ACHN (cell line): Measurements from ENCODE around the gene KXD1.

Source experiments
- DNase-seq: peaks from one replicate; pipeline ENCODE4 v3.0.0-alpha.2; 2015
- in situ Hi-C: cut with HindIII; loops from 2 replicates; pipeline ENCODE4 v1.10.0; 2017; ENCODE audit warnings: low sequenced_read_pairs, low pct_ligation_motif_present, low pct_unique_long_range_greater_than_20kb

Gene KXD1

DNA sequence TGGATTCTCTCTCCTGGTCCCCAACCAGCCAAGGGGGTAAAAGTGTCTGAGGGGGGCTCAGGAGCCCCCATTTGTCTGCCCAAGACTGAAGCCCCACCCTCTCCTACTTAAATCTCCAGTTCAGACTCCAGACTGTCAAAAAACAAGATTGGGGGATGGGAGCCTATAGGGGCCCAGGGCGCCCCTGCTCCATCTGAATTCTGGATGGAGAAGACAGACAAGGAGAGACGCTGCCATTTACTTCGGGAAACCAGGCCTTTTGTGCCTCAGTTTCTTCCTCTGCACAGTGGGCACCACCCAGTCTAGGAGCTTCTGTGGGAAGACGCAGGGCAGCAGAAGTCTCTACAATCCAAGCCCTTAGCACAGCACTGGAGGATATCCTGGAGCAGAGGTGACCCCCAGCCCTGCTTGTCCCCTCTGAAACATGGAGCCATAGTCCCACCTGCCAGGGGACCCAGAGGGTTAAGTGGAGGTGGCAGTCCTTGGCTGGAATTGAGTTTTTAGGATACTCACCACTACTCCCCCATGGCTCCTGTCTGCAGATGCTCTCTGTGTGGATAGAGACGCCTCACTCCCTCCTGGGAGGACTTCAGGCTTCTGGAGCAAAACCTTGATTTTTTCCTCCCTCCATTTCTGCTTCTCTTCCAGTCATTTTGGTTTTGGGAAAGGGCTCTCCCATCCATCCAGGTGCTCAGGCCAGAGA is 50.6 kb downstream of the KXD1 start:
- DNase-seq = no peak
- in situ Hi-C loops = no loop called here

DNA sequence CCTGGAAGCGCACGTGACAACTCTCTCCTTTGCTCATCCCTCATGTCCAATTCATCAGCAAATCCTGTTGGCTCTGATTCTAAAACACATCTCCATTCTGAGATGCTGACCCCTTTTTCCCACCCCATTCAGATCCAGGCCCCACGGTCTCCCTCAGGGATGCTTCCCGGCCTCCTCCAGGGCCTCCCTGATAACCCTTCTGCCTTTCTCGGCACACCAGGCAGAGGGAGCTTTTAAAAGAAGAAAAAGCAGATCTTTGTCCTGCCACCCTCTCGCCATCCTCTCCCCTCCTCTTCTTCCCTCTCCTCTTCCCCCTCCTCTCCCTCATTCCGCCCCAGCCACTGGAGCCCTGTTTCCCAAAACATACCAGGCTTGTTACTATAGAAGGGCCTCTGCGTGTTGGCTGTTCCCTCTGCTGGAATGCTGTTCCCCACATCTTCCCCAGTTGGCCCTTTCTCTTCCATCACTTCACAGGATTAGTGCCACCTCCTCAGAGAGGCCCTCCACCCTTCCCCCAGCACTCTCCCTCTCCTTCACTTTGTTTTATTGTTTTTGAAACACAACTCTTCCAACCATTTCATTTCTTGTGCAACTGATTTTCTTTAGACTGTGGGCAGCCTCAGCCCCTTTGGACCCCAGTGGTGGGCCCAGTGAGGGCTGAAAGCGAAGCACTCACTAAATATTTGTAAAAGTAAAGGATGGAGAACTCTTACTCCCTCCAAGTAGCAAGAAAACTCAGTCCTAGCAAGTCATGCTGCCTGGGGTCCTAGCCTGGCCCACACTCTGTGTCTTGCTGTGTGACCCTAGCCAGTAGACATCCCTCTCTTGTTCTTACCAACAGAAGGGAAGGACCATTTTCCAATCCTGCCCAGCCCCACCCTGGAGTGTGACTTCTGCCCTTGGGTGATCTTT is 51.4 kb downstream of the KXD1 start:
- in situ Hi-C loops = no loop called here
- no peak for DNase-seq

DNA sequence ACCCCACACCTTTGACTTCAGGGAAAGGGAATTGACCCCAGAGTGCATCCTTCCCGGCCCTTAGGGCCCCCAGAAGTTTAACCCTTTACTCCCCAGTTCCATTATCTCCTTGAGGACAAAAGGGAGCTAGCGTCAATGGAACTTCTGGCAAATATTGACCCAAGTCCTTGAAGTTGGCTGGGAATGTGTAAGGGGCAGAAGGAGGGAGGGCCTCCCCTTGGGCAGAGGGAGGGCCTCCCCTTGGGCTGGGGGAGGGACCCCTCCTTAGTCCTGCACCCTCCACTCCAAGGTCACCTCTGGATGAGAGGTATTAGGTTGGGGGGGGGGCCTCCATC is 52.0 kb downstream of the KXD1 start:
- no peak for DNase-seq
- in situ Hi-C loops = no loop called here

DNA sequence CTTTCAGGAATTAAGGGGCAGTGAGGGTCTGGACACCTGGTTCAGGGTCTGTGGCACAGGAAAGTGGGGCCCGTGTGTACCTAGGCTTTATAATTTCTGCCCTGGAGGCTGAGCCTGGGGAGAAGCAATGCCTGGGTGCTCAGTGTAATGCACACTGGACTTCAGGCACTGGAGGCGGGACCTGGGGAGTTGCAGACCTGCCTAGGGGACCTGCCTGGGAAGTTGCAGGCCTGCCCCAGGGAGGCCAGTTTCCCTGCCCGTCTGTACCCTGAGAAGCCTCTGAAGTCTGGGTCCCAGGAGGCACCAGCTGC is 52.5 kb downstream of the KXD1 start:
- in situ Hi-C loops = no loop called here
- no peak for DNase-seq

DNA sequence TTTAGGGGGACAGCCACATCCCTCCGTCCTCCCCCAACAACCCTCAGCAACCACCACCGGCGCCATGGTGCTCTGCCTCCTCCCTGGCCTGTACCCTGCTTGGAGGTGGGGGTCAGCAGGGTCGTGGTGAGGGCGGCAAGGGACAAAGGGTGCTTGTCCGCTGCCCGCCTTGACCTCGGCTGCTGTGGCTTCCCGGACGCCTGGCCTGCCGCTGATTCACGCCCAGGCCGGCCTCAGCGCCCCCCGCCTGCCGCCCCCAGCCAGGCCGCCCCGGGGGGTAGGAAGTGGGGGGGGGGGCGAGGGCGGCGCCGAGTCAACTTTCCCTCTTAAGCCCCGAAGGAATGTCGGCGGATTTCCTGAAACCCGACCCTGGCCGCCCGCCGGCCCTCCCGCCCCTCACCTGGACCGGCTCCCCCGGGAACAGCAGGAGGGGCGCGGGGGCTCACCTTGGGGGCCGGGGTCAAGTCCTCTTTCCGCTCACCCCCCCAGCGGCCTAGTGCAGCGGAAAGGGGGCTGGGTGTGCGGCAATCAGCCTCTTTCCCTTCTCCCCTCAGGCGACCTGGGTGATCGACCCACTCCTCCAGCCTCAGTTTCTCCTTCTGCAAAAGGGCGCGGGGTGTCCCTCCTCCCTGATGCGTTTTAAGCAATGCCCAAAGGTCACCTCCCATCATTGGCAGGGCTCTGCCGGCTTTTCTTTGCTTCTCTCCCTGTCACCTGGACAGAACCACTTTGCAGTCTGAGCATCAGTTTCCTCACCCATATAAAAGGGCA is 53.1 kb downstream of the KXD1 start:
- in situ Hi-C loops = no loop called here
- DNase-seq = no peak

DNA sequence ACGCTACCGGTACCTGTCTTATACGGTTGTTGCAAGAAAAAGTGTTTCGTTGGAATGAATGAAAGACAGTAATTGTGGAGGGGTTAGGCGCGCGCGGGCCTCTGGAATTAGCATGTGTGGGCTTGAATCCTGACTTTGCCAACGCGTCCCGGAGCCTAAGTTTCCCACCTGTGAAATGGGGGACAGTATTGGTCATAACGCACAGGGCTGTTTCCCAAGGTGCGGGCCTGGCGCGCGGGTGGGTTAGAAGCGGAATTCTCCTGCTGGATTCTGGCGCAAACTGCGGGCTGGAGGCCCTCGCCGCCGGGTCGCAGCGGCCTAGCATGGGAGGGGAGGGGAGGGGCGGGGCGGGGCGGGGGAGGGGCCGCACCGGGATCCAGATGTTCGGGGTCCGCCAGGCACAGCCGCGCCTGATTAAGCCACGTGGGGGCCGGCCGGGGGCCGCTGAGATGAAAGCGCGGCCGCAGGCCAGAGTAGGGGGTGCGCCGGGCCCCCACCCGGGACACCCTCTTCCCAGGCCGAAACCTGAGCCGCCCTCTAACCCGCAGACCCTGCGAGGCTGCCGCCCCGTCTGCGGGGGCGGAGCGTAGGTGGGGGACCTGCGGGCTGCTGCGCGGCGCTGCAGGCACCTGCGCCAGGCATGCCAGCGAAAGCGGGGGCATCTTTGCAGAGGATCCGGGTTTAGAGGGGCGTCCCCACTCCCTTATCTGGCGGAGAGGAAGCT is 53.8 kb downstream of the KXD1 start:
- no peak for DNase-seq
- in situ Hi-C loops = no loop called here

DNA sequence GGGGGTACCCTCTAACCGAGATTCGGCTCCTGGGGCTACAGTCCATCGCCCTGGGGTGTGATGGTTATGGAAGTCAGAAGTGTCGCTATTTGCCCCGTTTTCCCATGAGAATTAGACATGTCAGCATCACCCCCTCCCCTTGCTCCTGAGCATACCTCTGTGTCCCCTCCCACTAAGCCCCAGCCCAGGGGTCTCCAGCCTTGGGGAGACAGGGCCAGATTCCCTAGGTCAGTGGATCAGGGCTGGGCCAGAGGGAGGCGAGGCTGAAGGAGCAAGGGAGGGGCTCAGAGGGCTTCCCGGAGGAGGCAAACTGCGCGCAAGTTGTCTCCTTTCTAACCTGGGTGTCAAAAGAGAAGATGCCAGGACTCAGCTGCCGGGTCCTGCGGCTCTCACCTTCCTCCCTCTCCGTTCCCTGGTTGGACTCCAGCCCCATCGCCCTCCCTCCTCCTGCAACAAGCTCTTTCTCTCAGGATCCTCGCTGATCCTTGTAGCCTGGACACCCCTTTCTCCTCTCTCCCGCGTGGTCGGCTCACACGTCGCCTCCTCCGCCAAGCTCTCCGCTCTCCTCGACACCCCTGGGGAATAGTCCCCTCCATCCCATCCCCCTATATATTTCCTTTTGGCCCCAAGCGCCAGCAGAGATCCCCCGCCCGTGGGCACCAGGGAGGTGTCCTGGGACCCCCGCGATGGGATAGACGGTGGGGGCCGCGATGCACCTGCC is 54.5 kb downstream of the KXD1 start:
- no peak for DNase-seq
- in situ Hi-C loops = no loop called here

DNA sequence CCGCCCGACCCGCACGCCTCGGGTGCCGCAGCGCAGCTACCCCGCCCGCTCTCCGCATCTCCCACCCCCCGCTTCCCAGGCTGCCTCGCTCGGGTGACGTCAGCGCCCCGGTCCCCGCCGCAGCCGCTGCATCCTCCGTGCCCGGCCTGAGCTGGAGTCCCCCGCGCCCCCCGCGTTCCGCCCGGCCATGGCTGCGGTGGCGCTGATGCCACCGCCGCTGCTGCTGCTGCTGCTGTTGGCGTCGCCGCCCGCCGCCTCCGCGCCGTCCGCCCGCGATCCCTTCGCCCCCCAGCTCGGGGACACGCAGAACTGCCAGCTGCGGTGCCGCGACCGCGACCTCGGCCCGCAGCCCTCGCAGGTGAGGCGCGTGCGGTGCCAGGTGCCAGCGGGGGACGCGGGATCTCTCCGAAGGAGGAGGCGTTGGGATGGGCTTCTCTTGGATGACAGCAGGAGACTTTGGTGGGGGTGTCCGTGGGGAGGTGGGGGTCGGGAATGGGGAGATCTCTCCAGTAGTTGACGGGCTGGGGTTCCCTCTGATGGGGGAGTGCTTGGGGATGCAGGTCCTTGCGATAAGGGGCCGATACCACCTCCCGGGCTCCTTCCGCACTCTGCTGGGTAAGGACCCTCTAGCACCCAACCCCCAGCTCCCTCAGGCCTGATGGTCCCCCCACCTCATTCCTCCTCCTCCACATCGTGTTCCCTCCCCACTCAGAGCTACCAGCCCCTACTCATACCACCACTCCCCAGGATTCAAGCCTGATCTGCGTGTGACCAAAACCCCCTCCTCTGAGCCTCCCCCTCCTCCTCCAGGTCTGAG is 55.3 kb downstream of the KXD1 start, which contains the start of gene TMEM59L:
Gene TMEM59L, plus strand, starts transcription at position 99 of the 817 bp plus-strand sequence. Its CDS starts 89 bp downstream, at position 188.
- in situ Hi-C loops = no loop called here
- DNase-seq = no peak

DNA sequence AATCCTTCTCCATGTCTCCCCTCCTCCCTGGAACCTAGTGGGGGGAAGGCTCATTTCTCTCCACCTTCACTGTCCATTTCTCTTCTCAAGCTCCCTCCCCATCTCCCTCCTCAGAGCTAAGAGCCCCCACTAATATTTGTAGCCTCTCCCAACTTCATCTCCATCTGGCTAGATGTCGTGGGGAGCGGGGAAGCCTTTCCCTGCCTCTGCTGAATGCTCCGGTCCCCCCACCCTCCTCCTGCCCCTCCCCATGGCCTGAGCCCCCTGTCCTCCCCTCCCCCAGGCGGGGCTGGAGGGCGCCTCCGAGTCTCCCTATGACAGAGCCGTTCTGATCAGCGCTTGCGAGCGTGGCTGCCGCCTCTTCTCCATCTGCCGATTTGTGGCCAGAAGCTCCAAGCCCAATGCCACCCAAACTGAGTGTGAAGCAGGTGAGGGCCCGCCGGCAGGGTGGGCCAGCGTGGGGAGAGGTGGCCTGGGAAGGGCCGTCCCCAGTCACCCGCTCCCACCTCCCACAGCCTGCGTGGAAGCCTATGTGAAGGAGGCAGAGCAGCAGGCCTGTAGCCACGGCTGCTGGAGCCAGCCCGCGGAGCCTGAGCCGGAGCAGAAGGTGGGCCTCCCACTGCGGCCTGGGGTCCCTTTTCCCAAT is 56.0 kb downstream of the KXD1 start:
- DNase-seq = no peak
- in situ Hi-C loops = no loop called here

DNA sequence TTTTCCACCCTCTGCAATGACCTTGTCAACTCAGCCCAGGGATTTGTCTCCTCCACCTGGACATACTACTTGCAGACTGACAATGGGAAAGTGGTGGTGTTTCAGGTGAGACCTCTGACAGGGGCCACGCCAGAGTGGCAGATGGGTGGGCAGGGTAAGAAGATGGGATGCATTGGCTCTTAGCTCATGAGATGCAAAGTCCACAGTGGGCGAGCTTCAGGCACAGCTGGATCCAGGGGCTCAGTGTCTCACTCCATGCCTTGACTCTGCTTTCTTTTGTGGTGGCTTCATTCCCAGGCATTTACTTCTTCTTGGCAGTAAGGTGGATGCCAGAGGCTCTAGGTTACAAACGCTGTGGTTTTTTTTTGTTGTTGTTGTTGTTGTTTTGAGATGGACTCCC is 58.4 kb downstream of the KXD1 start:
- in situ Hi-C loops = no loop called here
- no peak for DNase-seq

DNA sequence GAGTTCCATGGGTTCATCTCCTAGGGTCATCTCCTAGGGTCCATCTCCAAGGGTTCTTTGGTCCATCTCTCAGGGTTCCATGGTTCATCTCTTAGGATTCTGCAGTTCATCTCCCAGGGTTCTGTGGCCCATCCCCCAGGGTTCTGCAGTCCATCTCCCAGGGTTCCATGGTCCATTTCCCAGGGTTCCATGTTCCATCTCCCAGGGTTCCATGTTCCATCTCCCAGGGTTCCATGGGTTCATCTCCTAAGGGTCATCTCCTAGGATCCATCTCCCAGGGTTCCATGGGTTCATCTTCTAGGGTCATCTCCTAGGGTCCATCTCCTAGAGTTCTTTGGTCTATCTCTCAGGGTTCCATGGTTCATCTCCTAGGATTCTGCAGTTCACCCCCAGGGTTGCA is 59.9 kb downstream of the KXD1 start:
- no peak for DNase-seq
- in situ Hi-C loops = no loop called here

DNA sequence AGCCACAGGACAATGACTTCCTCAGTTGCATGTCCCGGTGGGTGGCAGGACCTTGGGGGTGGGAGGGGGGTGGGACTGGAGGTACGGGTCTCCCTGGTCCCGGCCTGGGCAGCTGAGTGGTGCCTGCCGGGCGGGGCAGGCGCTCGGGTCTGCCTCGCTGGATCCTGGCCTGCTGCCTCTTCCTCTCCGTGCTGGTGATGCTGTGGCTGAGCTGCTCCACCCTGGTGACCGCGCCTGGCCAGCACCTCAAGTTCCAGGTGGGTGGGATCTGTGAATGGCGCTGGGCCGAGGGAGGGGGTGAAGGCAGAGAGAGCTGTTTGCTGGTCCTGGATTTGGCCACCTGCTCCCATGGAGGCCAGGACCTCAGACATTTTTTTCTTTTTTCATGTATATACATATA is 60.6 kb downstream of the KXD1 start:
- in situ Hi-C loops = no loop called here
- DNase-seq = no peak
